ENCODE results near the gene SRGAP1.
A peak's percentile ranks its signal among the peaks of the same experiment; 100 is the strongest.
"Not testable (repeated sequence)": the region's sequence is repeated elsewhere in the genome, so short reads cannot be mapped to it uniquely, and the experiment has no call there.

Gene SRGAP1

DNA sequence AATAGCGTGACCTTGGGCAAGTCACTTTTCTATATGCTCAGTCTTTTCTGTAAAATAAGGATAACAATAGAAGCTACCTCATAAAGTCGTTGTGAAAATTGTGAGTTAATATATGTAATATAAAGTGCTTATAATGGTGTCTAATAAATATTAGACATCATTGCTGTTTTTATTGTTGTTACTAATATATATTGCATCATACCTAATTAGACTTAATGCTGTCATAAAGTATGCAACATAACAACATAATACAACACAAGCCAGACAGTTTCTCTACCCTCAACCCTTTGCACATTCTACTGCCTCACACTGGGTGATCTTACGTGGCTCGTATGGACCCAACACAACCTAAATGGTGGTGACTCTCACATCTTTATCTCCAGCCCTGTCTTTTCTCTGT, 240.7 kb downstream of the SRGAP1 start:
- no peak for DNase-seq (ENCODE audit: low read depth)

DNA sequence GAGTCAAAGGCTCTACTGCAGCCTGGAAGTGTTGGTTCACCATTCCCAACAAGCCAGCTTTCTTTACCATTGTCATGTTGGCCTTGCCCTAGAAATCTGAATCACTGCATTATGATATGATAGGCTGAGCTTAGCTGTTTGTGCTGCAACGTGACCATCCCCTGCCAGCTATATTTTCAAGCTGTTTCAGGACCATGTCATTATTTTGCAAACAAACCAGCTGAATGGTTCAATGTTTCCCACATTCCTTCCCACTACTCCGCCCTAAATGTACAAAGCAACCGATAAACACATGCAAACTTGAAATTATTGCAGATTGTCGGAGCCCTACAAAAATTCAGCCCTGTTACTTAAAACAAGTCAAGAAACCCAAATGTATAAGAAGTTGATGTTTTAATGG, 241.5 kb downstream of the SRGAP1 start:
- DNase-seq (ENCODE audit: low read depth), result no peak

DNA sequence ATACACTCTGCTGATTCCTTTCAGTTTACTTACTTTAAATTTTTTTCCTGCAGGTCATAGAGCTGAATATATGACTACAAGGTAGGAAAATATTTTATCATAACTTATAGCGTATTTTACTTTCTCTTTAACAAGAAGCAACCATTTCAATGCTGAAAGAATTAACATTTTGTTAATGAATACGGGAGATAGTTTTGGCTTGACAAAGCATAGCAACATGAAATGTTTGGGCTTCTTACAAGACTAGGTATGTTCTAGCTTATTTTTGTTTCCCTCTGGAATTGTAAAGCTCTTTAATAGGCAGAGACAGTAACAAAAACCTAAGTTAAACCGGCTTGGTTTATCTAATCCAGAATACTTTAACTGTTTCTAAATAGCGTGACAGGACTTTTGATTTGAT, 242.4 kb downstream of the SRGAP1 start:
- DNase-seq (ENCODE audit: low read depth), result no peak

DNA sequence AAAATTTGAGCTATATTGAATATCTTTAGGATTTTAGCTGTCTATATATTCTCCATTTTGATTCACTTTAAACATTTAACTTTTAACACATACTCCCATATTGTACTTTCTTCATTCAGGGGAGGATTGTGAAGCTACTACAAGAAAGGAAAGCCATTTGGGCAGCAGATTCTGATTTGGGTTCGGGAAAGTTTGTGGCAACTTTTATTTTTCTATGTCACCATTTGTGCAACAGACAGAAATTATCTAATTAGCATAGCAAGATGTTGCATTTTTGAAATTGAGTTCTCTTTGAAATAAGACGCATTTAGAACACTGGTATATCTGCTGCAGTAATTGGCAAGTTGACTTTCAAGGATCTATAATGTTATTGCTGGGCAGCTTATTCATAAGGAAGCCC, 243.3 kb downstream of the SRGAP1 start:
- DNase-seq (ENCODE audit: low read depth), result no peak

DNA sequence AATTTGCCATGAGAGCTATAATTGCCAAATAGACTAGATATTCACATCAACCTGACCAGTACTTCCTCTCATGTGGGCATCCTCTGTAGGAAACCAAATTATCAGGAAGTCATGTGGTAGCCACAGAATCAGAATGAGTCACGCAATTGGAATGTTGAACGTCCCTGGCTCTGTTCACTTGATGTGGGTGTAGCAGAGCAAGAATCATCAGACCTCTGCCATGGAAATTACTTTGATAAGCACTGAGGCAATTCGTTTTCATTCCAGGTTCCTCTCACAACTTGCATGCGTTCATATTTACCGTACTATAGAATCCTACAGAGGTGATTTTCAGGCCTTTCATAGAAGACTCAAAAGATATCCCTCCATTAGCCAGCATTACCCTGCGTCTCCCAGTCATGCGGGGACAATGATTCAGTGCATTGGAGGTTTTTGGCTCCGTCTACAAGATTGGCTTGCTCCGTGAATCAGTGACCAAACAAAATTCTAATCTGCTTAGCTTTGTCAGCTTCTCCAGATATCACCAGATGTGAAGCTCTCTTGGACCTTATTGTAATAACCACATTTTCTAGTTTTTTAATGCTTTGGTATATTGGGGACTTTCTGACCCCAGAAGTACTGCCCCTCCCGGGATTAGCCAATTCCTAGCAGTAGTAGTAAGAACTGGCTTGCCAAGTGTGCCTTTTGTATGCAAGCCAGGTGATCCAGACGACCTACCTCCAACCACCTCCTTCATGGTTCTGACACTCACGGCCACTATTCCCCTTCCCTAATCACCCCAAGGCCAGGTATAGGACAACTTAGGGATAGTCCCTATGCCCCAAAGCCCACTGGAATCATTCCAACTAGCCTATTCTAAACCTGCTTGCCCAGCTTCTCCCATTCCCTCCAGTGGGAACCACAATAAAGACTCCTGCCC, 244.2 kb downstream of the SRGAP1 start:
- peak; percentile 15 for DNase-seq (ENCODE audit: low read depth)

DNA sequence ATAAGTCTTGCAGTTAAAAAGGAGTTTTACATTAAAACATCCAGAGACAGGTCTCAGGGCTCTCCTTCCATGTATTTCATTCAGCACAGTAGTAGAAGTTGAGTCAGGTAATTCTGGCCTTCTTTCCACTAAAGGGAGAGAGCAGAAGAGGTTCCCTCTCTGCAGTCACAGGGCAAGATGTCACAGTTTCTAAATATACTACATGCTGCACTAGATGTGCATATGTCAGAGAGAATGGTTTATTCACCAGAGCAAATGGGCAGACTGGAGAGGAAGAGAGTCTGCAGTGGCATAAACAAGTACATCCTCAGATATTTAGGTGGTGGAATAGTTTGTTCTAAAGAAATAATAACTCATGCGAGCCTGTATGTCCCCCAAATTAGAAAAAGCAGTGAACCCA, 245.5 kb downstream of the SRGAP1 start:
- no peak for DNase-seq (ENCODE audit: low read depth)

DNA sequence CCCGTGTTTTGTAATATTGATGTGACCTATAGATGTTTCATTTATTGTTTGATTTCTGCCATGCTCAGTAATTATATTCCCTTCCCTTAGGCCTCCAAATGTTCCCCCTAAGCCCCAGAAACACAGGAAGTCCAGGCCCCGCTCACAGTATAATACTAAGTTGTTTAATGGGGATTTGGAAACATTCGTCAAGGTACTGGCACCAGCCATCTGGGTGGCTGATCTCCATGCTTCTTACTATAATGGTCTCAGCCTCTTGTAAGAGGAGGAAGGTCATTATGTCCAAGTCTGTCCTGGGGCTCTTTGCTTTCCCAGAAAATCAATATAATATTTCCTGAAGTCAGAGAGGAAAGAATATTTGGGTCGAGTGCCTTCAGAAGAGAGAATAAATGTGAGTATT, 246.7 kb downstream of the SRGAP1 start:
- no peak for DNase-seq (ENCODE audit: low read depth)

DNA sequence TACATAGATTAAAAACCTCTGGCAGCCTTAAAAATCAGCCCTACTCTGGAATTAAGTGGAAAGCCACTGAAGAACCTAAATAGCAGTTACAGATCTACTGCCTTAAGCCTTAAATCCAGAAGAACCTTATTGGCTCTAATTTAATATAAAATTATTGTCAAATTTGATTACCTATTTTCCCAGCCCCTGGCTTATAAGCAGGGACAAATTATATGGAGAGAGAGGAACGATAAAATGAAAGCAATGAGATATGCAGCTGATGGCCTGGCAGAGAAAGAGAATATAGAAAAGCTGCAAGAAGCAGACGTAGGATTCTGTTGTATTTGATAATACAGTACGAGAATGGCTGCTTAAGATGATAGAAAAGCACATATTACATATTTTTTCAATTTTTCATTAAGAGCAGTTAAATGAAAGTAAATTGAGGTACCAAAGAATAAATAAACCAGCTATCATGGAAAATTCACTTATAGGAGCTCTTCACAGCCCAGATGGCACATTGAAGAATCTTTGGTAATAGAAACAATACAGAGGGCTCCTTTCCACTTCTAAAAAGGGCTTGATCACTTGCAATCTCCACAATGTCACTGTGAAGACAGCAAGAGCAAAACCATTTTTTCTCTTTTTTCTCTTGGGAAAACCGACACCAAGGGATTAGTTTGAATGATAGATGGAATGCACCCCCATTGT, 248.2 kb downstream of the SRGAP1 start:
- no peak for DNase-seq (ENCODE audit: low read depth)

DNA sequence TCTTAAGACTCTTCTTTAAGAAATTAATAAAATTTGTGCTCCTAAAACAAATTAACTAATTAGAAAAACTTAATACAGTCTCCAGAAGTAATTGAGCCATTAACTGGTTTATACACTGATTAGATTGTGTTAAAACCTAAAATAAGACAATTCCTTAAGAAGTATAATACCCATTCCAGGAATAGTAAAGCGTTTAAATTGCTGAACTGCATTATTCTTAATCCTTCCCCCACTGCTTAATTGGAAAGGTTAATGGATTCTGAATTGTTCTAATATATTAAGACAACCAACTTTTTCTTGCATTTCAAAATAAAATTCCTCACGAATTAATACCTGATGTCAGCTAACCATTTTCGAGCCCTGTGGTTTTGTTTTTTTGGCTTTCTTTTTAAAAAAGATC, 249.2 kb downstream of the SRGAP1 start:
- no peak for DNase-seq (ENCODE audit: low read depth)

DNA sequence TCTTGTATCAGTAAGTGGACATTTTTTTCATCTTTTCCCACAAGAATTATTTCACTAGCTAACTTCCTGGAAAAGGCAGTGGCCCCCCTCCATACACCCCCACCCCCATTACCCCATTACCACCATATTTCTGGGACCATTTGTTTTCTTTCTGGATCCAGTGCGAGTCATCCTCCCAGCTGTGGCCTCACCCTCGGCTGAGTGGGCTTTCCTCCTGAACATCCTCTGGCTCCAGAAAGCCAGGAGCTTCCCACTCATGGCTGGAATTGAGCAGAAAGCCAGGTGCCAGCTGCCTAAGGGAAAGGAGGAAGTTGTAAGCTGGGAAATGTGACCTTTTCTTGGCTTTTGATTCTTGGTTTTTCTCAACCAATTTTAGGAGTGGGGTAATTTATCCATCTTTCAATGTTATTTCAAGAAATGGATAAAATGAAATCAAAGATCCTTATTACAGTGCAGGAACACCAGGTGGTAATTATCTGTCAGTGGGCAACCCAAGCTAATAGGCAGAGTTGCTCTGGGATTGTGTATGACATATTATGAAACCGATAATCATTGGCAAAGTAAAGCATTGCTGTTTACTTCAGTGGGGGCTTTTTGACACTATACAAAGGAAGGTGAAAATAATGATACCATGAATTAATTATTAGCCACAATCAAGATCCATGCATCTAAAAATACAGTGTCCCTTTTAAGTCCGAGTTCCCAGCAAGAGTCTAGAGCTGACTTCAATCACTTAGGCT, 253.0 kb downstream of the SRGAP1 start:
- no peak for DNase-seq (ENCODE audit: low read depth)

DNA sequence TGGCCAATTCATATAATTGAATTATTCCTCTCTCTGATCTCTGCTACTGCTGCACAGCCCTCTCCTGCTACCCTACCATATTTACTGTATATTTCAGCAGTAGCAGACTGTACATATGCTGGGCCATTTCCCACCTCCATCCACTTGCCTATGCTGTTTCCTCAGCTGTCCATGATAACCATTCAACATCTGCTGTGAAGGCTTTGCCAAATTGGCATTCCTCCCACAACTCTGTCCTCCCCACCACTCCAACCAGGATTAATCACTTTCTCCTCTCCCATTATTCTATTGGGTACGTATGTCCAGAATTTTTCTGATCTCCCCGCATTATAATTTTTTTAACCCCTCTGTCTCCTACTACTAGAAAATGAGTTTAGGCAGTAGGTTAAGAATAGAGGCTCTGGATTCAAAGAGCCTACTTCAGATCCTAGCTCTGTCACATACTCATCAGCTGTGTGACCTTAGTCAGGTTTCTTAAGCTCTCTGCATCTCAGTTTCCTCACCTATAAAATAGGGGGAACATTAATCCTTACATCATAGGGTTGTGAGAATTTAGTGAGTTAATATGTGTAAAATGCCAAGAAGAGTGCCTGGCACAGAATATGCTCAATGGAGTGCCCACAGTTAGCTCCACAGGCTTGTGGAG, 254.3 kb downstream of the SRGAP1 start:
- no peak for DNase-seq (ENCODE audit: low read depth)

DNA sequence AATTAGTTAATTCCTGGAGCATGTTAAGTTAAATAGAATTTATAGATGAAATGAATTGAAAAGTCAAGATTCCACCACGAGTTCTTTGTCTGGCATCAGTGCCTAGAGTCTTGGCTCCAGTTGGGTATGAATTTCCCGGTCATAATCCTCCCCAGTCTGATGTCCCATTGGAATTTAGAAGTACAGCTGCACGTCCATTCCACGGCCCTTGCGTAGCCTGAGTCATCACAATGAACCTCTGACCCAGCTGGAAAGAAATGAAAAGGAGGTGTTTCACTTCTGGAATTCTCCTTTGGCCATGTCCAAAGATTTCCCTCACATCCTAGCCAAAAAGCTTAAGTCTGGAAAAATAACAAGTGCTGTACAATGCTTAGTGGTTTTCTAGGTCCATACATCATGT, 254.9 kb downstream of the SRGAP1 start:
- DNase-seq (ENCODE audit: low read depth), result no peak

DNA sequence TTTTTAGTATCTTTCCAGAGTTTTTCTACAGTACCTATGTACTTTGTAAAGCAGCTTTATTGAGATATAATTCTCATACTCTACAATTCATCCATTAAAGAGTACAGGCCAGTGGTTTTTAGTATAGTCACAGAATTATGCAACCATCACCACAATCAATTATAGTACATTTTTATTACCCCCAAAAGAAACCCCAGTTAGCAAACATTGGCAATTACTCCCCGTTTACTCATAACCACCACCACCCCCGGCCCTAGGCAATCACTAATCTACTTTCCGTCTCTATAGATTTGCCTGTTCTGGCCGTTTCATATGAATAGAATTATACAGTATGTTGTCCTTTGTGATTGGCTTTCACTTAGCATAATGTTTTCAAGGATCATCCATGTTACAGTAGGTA, 257.8 kb downstream of the SRGAP1 start:
- DNase-seq (ENCODE audit: low read depth), result no peak

DNA sequence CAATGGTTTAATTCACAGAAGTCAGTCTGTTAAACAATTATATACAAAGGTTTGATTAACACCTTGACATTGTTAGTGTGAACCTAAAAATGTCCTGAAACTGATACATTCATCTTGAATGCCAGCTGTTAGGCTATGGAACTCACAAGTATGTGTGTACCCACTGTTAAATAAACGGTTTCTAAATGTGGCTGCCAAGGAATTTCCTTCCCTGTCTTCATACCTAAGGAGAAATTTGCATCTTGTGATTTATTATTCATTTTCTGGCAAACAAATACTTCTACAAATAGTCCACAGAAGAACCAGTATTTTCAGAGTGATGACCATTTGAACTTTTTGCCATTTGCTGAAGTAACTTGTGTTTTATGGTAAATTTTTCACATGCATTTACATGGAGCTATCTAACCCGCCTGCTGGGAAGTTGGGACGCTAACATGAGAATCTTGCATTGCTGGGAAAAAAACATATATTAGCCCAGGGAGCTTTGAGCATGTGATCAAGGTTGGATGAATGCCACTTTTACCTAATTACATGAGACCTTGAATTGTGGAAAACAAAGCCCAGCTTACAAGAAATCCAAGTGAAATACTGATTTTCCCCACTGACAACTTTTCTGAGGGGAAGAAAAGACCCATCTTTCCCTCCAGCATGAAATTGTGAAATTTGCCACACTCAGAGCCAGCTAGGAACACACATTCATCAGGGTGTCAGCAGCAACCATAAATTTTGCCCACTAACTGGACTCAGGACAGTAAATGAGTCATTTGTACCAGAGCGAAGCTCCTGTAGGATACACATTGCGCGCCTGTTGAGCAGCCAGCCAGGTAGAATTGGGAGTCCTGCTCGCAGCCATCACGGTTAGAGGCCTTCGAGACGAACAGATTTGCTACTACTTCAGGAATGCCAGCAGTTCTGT, 259.6 kb downstream of the SRGAP1 start:
- no peak for DNase-seq (ENCODE audit: low read depth)

DNA sequence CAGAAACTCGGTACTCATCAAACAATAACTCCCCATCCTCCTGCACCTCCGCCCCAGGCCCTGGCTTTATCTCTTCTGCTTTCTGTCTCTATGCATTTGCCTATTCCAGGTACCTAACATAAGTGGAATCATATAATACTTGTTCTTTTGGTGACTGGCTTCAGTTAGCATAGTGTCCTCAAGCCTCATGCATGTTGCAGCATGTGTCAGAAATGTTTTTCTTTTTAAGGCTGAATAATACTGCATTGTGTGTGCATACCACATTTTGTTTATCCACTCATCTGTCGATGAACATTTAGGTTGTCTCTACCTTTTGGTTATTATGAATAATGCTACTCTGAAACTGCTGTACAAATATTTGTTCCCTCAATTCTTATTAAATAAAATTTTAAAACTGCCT, 260.5 kb downstream of the SRGAP1 start:
- no peak for DNase-seq (ENCODE audit: low read depth)

DNA sequence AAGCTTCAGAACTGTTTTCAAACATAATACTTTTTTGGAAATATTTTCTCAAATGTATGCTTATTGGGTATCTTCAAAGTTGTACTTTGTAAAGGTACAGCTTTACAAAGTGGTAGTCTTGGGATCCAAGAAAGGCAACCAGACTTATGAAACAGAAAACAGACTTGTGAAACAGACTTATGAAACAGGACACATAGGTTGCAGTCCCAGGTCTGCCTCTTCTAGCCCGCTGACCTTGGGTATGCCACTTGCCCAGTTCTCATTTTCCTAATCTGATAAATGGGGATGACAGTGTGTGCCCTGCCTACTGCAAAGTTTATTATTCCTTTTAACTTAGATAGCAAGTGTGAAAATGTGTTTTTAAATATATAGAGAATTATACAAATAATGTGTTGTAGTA, 263.3 kb downstream of the SRGAP1 start:
- DNase-seq (ENCODE audit: low read depth), result no peak

DNA sequence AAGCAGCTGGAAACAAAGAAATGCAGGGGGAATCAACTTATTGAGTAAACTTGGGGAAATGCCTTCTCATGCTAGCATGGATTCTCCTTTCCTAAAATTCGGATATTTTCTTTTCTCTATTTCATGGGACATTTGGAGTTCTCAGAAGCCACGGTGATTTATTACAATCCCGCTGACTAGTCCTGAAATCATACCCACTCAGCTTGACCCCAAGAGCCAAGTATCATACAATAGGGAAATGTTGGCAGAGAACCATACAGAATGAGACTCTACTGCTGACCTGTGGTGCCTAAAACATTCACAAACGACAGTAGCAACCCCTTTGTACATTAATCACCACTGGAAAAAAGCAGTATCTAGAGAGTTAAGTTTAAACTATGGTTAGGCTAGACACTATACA, 265.2 kb downstream of the SRGAP1 start:
- no peak for DNase-seq (ENCODE audit: low read depth)

DNA sequence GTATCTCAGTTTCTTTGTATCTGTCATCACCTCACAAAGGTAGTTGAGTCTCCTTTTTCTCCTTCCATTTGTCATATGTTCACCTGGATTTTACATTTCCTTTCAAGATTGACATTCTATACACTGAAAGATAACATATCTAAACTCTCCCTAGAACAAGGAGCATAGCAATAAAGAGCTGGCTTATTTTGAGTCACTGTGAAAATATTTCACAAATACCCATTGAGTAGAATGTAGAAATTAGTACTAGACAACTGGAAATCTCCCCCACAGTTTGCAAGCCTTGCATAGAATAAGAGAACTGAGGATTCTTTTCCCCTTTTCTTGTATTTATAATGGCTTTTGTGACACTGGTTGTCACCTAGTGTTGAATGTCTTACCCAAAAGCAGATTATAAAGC, 266.4 kb downstream of the SRGAP1 start:
- no peak for DNase-seq (ENCODE audit: low read depth)

DNA sequence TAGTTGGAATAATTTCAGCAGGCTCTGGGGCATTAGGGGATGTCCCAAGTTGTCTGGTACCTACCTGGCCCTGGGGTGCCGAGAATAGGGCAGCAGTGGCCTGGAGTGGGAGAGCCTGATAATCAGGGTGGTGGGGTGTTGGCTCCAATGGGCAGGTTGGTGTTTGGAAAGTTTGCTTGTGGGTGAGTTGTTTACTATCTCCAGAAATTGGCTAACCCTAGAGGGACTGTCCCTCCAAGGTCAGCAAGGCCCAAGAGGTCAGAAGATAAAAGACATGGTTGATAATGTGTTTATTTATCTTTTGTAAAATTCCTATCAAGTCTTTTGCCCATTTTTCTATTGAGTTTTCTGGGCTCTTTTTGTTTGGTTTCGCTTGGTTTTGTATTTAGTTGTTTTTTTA, 272.5 kb downstream of the SRGAP1 start:
- no peak for DNase-seq (ENCODE audit: low read depth)

DNA sequence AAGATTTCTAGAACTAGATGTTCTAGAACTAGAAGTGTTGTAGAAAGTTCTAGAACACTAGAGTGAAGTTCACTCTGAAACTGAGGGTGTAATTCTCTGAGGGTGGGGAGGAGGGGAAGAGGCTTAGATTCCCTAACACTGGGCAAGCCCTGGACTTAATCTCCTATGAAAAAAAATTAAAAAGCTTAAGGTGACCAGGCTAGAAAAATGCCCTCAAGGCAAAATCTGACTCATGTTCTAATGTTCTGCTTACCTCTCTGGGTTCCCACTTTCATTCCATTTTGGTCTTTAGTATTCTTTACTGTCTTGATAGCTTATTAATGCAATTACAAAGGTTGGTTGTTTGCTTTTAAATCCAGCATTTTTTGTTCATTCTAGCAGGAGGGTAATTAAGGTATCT, 276.1 kb downstream of the SRGAP1 start:
- no peak for DNase-seq (ENCODE audit: low read depth)

DNA sequence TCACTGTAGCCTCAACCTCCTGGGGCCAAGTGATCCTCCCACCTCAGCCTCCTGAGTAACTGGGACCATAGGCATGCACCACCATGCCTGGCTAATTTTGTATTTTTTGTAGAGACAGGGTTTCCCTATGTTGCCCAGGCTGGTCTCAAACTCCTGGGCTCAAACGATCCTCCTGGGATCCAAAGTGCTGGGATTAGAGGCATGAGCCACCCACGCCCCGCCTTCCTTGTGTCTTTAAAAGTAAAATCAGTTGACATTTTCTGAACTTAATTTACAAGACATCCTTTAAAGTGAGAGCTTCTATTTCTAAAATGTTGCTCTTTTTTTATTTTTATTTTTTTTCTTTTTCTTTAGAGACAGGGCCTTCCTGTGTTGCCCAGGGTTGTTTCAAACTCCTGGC, 276.6 kb downstream of the SRGAP1 start:
- DNase-seq (ENCODE audit: low read depth), result not testable (repeated sequence)

Data from CMK (cell line).